ENCODE results near the gene IL16.
"Not testable (repeated sequence)": the region's sequence is repeated elsewhere in the genome, so short reads cannot be mapped to it uniquely, and the experiment has no call there.

Gene IL16

DNA sequence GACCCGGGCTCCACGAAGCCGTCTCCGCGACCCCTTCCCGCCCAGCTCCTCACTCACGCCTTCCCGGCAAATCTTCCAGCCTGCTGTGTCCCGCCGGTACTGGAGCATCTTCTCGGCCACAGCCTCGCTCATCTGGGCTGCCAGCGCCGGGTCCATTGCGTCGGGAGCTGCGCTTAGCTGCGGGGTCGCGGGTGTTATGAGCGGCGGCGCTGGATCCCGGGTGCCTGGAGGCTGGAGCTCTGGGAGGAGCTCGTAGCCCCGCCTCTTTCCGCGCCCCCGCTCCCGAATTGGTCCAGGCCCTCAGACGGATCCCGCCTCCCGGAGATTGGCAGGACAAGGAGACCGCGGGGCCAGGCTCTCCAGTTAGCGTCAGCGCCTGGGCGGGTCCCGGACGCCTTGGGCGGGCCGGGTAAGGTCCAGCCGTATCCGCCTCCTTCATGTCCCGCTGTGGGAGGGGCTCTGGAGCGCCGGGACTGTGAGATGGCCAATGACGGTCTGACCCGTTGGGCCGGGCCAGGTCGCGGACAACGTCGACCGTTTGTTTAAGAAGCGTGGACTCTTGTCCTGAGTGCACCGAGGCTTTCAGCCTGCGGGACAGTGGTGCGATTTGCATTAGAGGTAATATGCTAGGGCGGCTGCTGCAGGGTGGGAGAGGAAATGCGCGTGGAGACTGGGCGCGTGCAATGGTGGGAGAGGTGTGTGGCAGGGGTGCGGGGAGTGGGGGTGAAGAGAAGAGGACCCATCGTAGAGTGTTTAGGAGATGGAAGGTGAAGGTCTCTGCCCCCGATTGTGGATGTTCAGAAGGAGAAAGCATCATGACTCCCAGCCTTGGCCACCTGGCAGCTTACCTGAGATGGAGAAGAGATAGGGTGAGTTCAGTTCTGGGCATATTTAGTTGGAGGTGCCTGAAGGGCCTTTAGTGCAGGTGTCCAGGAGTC is 127.5 kb downstream of the IL16 start, which contains the start of gene STARD5:
STARD5 (minus strand) TSS at position 198 of the 938 bp plus-strand sequence; CDS start at position 156, 42 bp downstream.
- peak; percentile 97 for DNase-seq (ENCODE audit: low read depth)
- peak within 1 kb of the TSS; percentile 82 for H3K4me3 ChIP-seq (replicated peaks; ENCODE audit: low read depth, low read length)
- TF ChIP-seq, protein P1, sequence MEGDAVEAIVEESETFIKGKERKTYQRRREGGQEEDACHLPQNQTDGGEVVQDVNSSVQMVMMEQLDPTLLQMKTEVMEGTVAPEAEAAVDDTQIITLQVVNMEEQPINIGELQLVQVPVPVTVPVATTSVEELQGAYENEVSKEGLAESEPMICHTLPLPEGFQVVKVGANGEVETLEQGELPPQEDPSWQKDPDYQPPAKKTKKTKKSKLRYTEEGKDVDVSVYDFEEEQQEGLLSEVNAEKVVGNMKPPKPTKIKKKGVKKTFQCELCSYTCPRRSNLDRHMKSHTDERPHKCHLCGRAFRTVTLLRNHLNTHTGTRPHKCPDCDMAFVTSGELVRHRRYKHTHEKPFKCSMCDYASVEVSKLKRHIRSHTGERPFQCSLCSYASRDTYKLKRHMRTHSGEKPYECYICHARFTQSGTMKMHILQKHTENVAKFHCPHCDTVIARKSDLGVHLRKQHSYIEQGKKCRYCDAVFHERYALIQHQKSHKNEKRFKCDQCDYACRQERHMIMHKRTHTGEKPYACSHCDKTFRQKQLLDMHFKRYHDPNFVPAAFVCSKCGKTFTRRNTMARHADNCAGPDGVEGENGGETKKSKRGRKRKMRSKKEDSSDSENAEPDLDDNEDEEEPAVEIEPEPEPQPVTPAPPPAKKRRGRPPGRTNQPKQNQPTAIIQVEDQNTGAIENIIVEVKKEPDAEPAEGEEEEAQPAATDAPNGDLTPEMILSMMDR (IDR thresholded peaks at IDR 0.05; ENCODE audit: low read length, missing control alignments), result no peak

DNA sequence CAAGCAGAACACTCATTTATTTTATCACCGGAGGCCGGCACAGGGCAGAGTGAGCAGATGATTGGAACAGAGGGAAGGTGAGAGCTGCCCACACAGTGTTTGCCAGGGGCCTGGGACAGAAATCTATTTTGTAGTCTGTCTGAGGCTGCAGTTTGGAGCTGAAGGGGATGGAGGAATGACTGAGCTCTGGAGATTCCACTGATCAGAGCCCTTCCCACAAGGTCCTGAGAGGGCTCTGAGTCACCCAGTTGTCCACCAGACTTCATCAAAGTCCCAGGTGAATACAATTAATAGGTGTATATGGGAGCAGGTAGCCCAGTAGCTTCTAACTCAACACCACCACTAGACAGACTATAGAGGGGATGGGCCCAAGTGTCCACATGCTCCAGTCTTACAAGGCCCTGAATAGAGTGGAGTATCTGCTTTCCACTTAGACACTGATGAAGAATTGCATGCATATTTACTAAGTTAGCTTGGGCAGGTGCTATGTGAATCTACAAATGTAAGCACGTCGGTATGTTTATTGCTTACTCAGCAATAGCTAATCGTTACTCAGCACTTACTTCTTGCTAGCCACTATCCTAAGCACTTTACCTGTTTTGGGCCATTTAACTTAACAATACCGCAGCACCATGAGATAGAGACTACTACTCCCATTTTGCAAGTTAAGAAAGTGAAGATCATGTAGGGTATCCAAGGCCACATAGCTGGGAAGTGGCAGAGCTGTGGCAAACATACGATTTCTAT is 130.0 kb downstream of the IL16 start:
- TF ChIP-seq, protein P1 (IDR thresholded peaks at IDR 0.05; ENCODE audit: low read length, missing control alignments), result no peak
- no peak overlapping the region for H3K4me3 ChIP-seq (replicated peaks; ENCODE audit: low read depth, low read length)
- DNase-seq (ENCODE audit: low read depth), result no peak

DNA sequence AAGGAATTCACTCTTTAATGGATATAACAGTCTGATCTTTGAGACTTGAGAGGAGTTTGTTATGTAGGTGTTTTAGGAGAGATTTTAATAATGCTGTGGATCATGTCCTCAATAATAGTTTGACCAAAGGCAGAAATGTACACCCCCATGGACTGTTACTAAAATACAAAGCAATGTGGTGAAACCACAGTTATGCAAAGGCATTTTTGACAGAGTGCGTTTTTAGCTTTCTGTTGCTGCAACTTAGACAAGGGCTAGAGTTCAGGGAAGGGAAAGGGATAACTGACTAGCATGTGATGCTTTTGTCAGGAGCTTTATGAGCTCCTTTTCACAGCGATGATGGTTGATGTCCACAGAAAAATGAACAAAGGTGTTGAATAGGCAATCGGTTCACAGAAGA is 130.8 kb downstream of the IL16 start:
- no peak overlapping the region for H3K4me3 ChIP-seq (replicated peaks; ENCODE audit: low read depth, low read length)
- peak; percentile 86 for DNase-seq (ENCODE audit: low read depth)
- TF ChIP-seq, protein P1 (IDR thresholded peaks at IDR 0.05; ENCODE audit: low read length, missing control alignments), result no peak

DNA sequence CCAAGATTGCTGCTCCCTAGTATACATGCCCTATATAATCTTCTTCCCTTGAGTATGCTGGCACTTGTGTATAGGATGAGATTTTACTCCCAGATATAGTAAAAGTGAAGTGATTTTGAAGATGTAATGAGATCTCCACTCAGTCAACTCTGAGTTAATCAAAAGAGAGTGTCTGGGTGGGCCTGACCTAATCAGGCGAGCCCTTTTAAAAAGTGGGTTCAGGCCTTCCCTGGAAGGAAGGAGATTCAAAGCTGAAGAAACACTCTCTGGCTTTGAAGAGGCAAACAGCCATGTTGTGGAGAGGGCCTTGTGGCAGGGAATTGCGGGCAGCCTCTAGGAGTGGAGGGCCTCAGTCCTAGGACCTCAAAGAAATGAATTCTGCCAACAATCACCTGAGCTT is 132.8 kb downstream of the IL16 start:
- H3K4me3 ChIP-seq (replicated peaks; ENCODE audit: low read depth, low read length), result no peak overlapping the region
- no peak for DNase-seq (ENCODE audit: low read depth)
- TF ChIP-seq, protein P1 (IDR thresholded peaks at IDR 0.05; ENCODE audit: low read length, missing control alignments), result no peak

DNA sequence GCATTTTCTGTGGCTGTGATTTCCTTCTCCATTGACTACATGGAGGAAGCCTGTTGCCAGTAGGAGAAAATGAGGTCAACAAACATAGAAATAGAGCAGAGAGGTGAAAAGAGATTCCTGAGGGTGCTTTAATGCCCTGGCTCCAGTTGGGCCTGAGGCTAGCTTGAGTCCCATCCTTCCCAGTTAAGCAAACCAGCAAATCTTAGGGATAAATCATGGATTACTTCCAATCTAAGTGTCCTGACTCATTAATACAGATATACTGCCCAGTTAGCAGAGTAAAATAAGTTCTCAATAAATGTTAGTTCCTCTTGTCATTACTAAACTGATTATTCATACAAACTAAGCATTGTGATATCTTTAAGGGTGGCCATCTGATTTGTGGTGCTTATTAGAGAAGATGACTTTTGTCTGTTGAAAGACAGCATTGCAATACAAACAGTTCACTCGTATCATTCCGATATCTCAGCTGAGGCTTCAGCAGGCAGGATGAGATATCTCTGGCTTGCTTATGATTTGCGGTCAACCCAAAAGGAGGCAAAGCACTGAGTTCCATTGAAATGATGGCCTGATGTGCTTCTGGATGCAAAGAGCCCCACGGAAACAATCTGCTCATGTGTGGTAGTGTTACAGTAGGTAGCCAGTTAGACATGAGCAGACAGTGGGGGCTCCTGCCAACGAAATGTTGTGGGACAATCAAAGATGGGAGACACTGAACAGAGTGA is 133.8 kb downstream of the IL16 start:
- no peak overlapping the region for H3K4me3 ChIP-seq (replicated peaks; ENCODE audit: low read depth, low read length)
- DNase-seq (ENCODE audit: low read depth), result no peak
- TF ChIP-seq, protein P1 (IDR thresholded peaks at IDR 0.05; ENCODE audit: low read length, missing control alignments), result no peak

DNA sequence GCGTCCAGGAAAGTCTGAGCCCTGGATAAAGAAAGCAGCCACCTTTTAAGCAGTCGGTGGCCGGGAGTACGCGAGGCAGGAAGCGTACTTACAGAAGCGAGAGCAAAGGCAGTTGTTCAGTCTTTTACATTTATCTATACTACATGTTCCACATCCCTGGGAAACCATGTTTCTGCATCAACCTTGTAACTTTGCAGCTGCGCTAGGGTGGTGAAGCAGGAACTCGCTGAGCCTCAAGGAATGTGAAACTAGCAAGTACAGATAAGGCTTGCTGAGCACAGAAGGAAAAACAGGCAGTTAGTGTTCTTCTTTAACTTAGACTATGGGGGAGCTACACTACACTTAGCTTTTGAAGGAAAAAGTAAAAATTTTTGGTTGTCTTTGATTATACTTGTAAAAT is 134.5 kb downstream of the IL16 start:
- peak; percentile 73 for DNase-seq (ENCODE audit: low read depth)
- not testable (repeated sequence) for H3K4me3 ChIP-seq (replicated peaks; ENCODE audit: low read depth, low read length)

DNA sequence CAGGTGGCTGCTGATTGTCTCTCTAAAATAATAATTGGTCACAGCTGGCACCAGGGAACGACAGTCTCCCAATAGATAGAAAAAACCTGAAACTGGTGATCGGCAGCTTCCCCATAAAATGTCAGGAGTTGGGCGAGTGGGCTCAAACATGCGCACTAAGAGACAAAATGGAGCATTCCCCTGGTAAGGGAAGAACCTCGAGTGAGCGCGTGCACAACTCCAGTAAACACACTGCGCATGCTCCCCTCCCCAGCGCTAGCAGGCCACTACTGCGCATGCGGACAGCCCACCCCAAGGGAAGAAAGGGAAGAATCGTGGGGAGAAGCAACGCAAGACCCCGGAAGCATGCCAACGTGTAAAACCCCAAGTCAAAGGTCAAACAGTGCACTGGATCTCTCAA is 134.9 kb downstream of the IL16 start:
- TF ChIP-seq, protein P1 (IDR thresholded peaks at IDR 0.05; ENCODE audit: low read length, missing control alignments), result no peak
- no peak for DNase-seq (ENCODE audit: low read depth)
- H3K4me3 ChIP-seq (replicated peaks; ENCODE audit: low read depth, low read length), result no peak overlapping the region

Data from fibroblast of pulmonary artery (primary cell).